Occipital lobe (tissue), 2 donors: ENCODE results near the gene RAD51B. TPM values are rescaled to one million over a fixed set of nuclear protein-coding genes. Genes with fewer than 3 reads are reported as not detected.
"Not testable (repeated sequence)": the region's sequence is repeated elsewhere in the genome, so short reads cannot be mapped to it uniquely, and the experiment has no call there.

Source experiments
- DNase-seq: peaks from one replicate; lab custom pipeline; 2025; lab: John Stamatoyannopoulos, UW
- total RNA-seq: library from RNA; depleted of rRNA; stranded (reverse); fragments of >200 nt; gene quantifications from one replicate; pipeline ENCODE4 v1.2.3, GENCODE V29; 2014

The RAD51B gene
- total RNA-seq, 1 donor from 2014 or later: 9.8 TPM

DNA sequence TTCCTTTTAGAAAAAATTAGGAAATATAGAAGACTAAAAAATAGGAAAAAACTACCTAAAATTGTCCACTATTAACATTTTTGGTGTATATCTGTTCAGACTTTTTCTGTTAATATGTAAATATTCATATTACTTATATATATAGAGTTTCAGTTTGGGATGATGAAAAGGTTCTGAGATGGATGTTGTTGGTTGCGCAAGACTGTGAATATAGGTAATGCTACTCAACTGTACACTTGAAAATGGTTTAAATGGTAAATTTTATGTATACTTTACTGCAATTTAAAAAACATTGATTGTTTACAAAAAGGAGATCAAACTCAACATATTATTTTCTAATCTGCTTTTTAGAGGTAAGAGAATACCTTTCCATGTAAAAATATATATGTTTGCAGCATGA, 200.9 kb downstream of the RAD51B start:
- DNase-seq: no peak

DNA sequence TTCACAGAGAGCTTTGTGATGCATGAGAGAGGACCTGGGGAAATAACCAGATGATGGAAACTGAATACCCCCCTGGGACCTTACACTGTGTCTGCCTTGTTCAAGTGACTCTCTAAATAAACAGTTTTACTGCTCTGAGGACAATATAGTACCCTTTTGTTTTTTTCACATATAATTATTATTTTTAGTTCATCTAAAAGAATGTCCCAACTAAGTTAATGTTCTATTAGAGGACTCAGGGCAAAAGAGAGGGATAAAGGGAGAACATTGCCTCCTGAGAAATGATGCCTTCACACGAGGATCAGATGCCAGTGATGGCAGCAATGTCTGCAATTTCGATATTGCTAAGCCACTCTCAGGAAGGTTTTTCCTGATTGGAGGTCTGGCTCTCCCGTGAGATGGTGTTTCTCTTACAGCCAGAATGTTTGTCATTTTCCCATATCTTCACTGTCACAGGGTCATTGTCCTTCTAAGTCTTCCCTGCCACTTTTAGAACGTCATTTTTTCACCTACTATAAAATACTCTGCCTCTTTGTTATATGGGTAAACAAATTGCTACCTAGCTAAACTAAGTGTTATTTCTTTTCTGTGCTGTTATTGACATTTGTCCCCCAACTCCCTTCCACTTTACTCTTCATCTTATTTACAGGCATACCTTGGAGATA, 201.6 kb downstream of the RAD51B start:
- no peak for DNase-seq

DNA sequence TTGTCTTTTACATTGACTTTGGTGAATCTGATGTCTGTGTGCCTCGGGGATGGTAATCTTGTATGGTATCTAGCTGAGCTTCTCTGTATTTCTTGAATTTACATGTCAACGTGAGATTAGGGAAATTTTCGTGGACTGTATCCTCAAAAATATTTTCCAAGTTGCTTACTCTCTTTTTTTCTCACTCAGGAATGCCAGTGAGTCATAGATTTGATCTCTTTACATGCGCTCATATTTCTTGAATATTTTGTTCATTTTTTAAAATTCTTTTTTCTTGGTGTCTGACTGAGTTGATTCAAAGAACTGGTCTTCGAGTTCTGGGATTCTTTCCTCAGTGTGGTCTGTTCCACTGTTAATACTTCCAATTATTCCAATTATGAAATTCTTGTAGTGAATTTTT, 207.7 kb downstream of the RAD51B start:
- no peak for DNase-seq

DNA sequence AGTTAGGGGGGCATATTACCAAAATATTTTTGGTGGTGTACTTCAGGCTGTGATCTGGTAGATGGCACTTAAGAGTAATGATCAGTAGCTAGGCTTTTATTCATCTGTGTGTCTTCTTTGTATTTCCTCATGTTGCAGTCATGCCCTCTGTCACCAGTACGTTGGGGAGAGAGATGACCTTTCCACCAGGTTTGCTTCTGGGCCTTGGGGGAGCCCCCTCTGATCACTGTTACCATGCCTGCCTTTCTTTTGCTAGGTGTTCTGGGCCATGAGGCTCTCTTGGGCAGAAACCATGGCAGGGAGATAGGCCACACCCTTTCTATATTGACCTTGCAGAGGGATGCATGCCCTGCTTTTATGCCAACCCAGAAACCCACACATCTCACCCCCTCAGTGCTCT, 208.5 kb downstream of the RAD51B start:
- no peak for DNase-seq

DNA sequence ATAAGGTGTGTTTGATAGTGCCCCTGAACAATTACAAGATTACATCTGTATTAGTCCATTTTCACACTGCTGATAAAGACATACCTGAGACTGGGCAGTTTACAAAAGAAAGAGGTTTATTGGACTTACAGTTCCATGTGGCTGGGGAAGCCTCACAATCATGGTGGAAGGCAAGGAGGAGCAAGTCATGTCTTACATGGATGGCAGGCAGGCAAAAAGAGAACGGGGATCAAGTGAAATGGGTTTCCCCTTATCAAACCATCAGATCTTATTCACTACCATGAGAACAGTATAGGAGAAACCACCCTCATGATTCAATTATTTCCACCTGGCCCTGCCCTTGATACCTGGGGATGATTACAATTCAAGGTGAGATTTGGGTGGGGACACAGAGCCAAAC, 211.4 kb downstream of the RAD51B start:
- DNase-seq: not testable (repeated sequence)

DNA sequence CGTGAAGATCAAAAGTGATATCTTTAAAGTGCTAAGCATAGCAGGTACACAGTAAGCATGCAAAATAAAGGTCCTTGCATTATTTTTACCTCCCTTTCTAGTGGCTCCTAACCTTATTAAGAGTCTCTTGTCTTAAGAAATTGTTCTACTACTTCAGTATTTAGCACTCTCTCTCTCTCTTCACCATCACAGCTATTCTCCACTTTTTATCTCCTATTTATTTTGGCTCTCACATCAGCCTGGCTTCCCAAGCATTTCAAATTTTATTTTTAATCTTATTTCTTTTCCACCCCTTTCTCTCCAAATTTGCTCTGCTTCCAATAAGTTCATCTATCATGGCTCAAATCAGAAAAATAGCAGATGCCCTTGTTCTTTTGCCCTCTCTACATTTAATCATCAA, 212.6 kb downstream of the RAD51B start:
- no peak for DNase-seq

DNA sequence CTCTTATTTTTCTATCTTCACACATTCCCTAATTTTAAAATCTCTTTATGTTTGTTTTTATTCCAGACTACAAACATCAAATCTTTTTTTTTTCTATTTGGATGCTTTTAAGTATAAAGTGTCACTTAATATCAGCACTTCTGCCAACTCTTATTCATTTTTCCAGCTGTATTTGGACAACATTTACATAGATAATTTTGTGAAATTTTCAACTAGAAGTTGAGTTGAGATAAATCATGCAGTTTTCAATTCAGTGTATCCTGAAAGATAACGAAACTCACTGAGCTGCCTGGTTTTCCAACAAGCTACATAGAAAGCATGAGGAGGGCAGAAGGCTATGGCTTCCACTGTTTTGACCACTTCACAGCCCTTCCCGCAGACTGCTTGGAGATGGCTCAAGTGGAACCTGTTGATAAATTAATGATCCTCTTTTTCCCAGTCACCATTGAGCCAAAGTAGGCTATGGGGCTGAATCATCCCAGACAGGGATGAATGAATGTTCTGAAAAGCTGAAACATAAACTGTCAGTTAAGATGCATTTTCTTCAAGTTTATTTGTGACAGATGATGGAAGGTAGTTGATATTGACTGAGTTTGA, 213.9 kb downstream of the RAD51B start:
- DNase-seq: no peak

DNA sequence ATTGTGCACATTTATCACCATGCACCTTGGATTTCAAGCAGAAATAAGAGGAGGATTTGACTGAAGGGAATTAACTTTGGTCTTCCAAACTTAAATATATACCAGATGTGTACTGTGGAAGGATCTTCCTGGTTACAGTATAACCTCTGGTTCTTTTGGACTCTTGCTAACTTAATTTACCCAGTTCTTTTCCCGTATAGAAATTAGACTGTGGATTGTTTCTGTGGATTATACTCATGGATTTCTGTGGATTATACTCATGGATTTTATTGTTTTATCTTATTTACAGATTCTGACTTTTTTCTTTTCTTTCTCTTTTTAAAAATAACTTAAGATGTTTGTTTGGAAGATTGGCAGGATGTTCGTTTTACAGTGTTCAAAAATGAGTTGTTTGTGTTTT, 215.3 kb downstream of the RAD51B start:
- DNase-seq: no peak

DNA sequence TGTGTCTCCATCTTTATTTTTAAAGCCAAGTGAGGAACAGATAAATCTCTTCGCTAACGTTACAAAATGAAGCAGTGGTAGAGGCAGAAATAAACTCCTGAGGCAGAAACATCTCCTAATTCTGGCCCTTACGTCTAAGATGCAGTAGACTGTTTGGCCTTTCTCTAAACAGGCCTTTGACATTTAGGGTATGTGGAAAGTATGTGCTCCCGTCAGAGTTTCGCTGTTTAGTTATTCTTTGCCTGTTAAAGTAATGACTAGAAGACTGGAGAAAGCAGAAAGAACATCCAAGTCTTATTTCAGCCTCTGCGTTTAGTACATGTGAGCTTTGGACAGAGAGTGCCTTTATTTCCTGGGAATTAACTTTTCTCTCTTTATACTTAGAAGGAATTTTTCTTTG, 216.6 kb downstream of the RAD51B start:
- DNase-seq: no peak

DNA sequence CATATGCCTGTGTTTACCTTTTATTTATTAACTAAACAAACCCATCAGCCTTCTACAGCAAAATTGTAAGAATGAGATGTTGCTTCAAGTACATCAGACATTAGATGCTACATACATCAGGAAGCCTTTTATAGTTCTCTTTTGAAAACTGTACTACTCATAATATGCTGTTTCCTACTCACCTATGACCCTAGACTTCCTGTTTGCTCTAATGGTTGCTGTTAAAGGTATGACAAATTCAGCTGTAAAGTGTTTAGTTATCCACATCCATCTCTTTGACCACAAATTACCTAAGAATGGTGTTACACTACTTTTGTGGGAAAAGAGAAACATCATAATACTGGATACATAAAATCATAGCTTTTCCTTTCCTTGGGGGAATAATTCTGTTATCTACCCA, 220.0 kb downstream of the RAD51B start:
- no peak for DNase-seq

DNA sequence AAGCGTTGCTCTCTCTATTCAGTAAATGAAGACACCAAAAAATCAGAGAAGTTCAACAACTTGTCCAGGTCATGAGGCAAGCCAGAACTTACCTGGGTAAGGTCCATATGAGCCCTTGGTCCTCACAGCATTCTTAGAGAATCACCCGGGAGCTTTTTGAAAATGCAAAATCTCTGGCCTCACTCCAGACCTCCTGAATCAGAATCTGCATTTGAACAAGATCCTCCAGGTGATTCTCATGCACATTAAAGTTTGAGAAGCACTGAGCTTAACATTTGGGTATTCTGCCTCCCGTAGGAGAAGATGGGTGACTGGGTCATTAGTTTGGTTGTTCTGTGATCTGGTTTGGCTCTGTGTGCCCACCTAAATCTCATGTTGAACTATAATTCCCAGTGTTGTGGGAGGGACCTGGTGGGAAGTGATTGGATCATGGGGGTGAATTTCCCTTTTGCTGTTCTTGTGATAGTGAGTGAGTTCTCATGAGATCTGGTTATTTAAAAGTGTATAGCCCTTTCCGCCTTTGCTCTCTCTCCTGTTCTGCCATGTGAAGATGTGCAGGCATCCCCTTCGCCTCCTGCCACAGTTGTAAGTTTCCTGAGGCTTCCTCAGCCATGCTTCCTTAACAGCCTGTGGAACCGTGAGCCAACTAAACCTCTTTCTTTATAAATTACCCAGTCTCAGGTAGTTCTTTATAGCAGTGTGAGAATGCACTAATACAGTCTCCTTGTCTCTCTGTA, 221.2 kb downstream of the RAD51B start:
- DNase-seq: no peak

DNA sequence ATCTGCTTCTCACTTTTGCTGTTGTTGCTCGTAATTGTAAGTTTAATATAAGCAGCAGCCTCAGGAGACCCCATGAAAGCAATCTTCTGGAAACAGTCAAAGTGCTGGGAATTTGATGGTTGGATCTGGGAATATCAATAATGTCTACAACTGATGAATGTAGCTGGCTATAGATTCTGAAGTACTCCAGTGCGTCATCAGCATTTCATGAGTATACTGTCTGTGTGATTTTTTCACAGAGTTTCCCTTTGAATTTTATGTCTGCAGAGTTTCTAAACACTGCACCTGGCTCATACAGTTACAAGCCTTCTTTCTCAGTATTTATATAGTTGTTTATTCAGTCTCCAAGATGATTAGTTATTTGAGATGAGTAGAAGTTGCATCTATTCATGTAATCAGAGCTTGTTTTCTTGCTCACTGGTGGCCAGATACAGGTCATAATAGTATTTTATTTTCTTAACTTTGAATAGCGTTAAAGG, 222.3 kb downstream of the RAD51B start:
- no peak for DNase-seq

DNA sequence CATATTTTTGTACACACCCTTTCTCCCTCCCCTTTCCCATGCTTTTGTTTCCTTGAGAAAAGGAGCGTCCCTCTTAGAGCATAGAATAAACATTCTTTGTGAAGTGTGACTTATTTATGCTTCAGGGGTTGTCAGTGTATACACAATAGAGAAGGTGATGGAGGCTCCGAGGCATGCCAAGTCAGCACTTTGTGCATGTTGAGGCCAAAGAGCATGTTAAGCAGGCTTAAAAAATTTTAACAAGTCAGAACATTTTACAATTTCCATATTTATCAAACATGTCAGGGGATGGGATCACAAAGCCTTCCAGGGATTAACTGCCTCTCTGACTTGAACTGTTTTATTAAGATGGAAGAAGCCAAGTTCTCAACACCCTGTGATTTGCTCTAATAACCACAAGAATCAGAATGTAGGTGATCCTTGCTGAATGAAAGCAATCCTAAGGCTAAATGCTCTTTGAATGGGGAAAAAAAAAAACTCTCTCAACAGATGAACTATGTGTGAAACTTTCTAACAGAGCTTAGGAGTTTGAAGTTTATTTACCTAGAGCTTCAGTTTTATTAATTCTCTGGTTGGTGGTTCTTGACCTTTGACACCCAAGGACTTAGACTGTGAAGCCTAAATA, 223.1 kb downstream of the RAD51B start:
- DNase-seq: no peak

DNA sequence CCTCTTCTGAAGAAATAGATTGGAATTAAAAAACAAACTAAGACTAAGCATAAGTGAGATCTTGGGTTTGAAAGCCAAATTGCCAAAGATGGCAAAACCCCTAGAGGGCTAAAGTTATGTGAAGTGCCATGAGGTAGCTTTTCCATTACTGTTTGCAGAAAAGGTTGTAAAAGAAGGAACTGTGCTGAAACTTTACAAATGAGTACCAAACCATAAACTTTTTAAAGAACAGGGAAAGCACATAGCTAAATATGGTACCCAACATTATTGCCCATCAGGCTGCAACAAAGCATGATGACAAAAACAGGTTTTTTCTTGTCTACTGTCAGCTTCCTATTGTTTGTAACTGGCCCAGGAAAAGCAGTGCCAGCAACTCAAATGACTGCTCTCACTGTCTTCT, 224.2 kb downstream of the RAD51B start:
- DNase-seq: no peak

DNA sequence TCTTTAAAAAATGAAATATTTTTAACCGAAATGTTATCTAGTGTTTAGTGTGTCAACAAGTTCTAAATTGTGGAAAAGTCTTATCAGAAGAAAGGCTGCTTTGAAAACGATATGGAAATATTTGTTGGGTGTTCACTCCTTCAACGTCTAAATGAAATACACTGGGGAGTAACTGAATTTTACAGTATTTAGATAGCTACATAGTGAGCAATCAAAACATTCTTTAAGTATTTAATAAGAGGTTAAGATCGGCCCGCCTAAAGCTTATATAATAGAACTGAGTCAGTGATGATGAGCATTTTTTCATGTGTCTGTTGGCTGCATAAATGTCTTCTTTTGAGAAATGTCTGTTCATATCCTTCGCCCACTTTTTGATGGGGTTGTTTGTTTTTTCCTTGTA, 228.3 kb downstream of the RAD51B start:
- DNase-seq: no peak

DNA sequence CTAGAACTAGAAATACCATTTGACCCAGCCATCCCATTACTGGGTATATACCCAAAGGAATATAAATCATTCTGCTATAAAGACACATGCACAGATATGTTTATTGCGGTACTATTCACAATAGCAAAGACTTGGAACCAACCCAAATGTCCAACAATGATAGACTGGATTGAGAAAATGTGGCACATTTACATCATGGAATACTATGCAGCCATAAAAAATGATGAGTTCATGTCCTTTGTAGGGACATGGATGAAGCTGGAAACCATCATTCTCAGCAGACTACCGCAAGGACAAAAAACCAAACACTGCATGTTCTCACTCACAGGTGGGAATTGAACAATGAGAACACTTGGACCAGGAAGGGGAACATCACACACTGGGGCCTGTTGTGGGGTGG, 229.2 kb downstream of the RAD51B start:
- DNase-seq: not testable (repeated sequence)

DNA sequence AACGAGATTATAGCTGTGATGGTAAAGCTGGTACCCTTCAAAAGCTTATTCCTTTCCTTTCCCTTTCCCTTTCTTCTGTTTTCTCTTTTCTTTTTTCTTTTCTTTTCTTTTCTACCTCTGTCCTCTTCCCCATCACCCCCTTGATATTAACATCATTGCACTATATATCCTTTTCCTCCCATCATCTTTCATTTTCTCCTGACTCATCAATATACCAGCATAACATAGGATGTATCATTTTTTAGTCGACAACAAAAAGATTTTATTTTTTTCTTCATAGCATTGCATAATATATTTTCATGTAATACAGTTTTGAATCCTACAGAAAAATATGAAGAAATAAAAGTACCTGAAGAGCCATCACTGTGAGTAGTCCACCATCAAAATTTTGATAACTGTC, 230.6 kb downstream of the RAD51B start:
- DNase-seq: no peak

DNA sequence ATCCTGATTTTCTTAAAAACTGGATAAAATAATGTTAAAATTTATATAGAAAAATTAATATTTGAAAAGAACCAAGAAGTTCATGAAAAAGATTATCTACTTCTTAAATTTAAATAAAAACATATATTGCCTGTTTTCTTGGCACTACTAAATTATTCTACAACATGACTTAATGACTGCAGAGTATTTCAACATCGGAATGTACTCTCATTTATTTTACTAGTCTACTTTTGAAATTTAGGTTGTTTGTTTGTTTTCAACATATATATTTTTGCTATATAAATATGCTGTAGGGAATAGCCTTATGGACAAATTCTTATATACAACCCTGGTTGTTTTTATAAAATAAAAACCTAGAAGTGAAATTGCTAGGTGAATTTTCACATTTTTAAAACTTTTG, 231.6 kb downstream of the RAD51B start:
- no peak for DNase-seq

DNA sequence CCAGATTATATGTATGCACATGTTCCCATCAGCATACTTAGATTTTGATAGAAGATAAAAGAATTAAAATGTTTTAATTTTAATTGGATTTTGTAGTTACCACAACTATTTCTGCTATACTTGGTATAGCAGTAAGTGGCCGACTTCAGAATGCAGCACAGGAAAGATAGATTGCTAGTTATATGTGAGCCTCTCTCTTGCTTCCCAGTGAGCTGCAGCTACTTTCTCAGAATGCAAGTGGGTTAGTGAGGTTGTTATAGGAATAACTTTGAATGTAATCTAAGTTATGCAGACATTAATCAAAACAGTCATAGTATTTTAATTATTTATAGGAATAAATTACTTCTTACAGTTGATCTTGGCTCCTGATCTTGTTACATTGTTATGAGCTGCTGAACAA, 240.6 kb downstream of the RAD51B start:
- DNase-seq: no peak

DNA sequence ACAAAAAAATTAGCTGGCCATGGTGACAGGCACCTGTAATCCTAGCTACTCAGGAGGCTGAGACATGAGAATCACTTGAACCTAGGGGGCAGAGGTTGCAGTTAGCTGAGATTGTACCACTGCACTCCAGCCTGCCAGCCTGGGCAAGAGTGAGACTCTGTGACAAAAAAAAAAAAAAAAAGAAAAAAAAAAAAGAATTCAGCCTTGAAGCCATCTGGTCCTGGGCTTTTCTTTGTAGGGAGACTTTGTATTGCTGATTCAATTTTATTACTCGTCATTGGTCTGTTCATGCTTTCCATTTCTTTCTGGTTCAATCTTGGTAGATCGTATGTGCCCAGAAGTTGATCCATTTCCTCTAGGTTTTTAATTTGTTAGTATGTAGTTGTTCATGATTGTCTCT, 243.1 kb downstream of the RAD51B start:
- DNase-seq: no peak

DNA sequence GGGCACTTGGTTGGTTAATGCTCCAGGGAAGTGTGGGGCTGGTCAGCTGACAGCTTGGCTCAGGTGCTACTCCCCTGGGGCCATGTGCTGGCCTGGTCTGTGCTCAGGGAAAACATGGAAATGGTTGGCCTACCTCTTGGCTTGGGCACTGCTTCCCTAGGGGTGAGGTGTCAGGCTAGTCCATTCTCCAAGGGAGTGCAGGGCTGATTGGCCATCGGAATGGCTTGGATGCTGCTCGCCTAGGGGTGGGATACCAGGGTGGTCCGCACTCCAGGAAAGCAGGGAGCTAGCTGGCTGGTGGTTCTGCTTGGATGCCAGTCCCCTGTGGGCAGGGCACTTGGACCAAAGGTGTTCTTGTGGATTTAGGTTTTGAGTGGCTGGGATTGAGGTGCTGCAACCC, 245.7 kb downstream of the RAD51B start:
- no peak for DNase-seq

DNA sequence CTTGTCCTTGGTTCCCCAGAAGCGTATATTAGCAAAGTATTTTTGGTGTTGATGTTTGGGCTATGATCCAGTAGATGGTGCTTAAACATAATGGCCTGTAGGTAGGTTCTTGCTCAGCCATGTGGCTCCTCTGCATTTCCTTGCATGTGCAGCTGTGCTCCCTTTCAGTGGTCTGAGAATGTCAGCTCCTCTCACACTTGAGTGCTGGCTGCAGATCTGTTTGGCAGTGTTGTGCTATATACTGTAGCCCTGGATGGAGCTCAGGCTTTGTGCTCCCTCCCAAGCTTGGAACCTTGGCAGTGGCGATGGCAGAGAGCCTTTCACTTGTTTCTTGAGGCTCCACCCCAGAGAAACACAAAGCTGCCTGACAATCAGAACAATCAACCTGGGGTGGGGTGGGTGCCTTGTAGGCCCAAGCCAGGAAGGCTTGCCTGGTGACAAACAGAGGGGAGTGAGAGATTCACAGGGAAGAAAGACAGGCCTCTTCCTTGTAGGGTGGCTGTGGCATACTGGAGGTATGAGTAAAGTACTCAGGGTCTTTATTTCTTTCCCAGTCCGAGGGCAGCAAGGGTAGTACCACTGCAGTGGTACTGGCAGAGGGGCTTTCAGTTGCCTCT, 255.3 kb downstream of the RAD51B start:
- no peak for DNase-seq
